MM.1S (cell line): ENCODE results near the gene WFDC5.
"Not testable (repeated sequence)": the region's sequence is repeated elsewhere in the genome, so short reads cannot be mapped to it uniquely, and the experiment has no call there.

ENCODE experiments used
- DNase-seq: peaks from one replicate; pipeline ENCODE4 v3.0.0-alpha.2; 2015
- H2AFZ ChIP-seq: fragments of 300-600 bp; sonication (generic); 2 replicates; pipeline ENCODE4 v1.6.0; 2016; ENCODE audit warnings: antibody characterized with exemption, low read length
- H3F3A ChIP-seq: fragments of 300-600 bp; sonication (generic); 2 replicates; pipeline ENCODE4 v1.6.1; 2016; ENCODE audit warnings: mild to moderate bottlenecking, antibody characterized with exemption, low read length, moderate library complexity, mixed read lengths; ENCODE audit not compliant: insufficient read depth
- H3K27ac ChIP-seq: fragments of 300-600 bp; sonication (generic); 2 replicates; pipeline ENCODE4 v1.5.1; 2016; ENCODE audit warnings: mild to moderate bottlenecking, low read length
- H3K27me3 ChIP-seq: fragments of 300-600 bp; sonication (generic); replicated peaks from 2 replicates; pipeline ENCODE4 v1.6.0; 2016; ENCODE audit warnings: low read length; ENCODE audit not compliant: insufficient read depth
- H3K36me3 ChIP-seq: fragments of 300-600 bp; sonication (generic); replicated peaks from 2 replicates; pipeline ENCODE4 v1.6.1; 2016; ENCODE audit warnings: mild to moderate bottlenecking, low read length, mixed read lengths; ENCODE audit not compliant: insufficient read depth
- H3K4me1 ChIP-seq: fragments of 300-600 bp; sonication (generic); 2 replicates; pipeline ENCODE4 v1.6.1; 2016; ENCODE audit warnings: low read length, mixed read lengths
- H3K4me2 ChIP-seq: fragments of 300-600 bp; sonication (generic); 2 replicates; pipeline ENCODE4 v1.6.0; 2016; ENCODE audit warnings: low read depth, low read length
- H3K4me3 ChIP-seq: fragments of 300-600 bp; sonication (generic); 2 replicates; pipeline ENCODE4 v1.5.1; 2016; ENCODE audit warnings: low read length, mixed read lengths
- H3K79me2 ChIP-seq: fragments of 300-600 bp; sonication (generic); 2 replicates; pipeline ENCODE4 v1.6.1; 2016; ENCODE audit warnings: mixed run types, low read length, mixed read lengths
- H3K9ac ChIP-seq: fragments of 300-600 bp; sonication (generic); 2 replicates; pipeline ENCODE4 v1.6.1; 2016; ENCODE audit warnings: low read length, mixed read lengths
- H3K9me2 ChIP-seq: fragments of 300-600 bp; sonication (generic); replicated peaks from 2 replicates; pipeline ENCODE4 v1.6.1; 2016; ENCODE audit warnings: mild to moderate bottlenecking, low read length, mixed read lengths; ENCODE audit not compliant: insufficient read depth
- H3K9me3 ChIP-seq: fragments of 300-600 bp; sonication (generic); replicated peaks from 2 replicates; pipeline ENCODE4 v1.6.1; 2016; ENCODE audit warnings: mild to moderate bottlenecking, low read length, mixed read lengths; ENCODE audit not compliant: insufficient read depth
- H4K20me1 ChIP-seq: fragments of 300-600 bp; sonication (generic); 2 replicates; pipeline ENCODE4 v1.6.1; 2016; ENCODE audit warnings: mild to moderate bottlenecking, low read length, moderate library complexity, mixed read lengths; ENCODE audit not compliant: insufficient read depth
- CTCF ChIP-seq: fragments of 300-600 bp; sonication (generic); IDR thresholded peaks from 2 replicates; pipeline ENCODE4 v1.5.1; 2016; ENCODE audit warnings: antibody characterized with exemption, low read length, mixed read lengths
- EZH2 ChIP-seq: fragments of 300-600 bp; sonication (generic); optimal IDR thresholded peaks from 2 replicates; pipeline ENCODE3; 2017; ENCODE audit warnings: low read depth, mild to moderate bottlenecking, antibody characterized with exemption, low read length, mixed read lengths
- EZH2phosphoT487 ChIP-seq: fragments of 300-600 bp; sonication (generic); IDR thresholded peaks from 2 replicates; pipeline ENCODE4 v1.6.1; 2018; ENCODE audit warnings: antibody characterized with exemption, low read length

The WFDC5 gene

GRCh38 chr20:45140836-45141235 is 25.9 kb upstream of the WFDC5 start:
- no peaks in the 10 kb centered on the region for H3K27me3 ChIP-seq
- no peak overlapping the region for H3K4me2 ChIP-seq
- H3F3A ChIP-seq: no peaks in the 10 kb centered on the region
- H2AFZ ChIP-seq: no peak overlapping the region
- no peak for DNase-seq
- H3K4me3 ChIP-seq: no peak overlapping the region
- H4K20me1 ChIP-seq: no peaks in the 10 kb centered on the region
- H3K27ac ChIP-seq: no peak overlapping the region
- H3K9me2 ChIP-seq: no peaks in the 10 kb centered on the region
- no peaks in the 10 kb centered on the region for H3K79me2 ChIP-seq
- TF ChIP-seq EZH2 (no peak), EZH2phosphoT487 (no peak), CTCF (no peak)
- H3K36me3 ChIP-seq: no peaks in the 10 kb centered on the region
- no peaks in the 10 kb centered on the region for H3K4me1 ChIP-seq
- H3K9ac ChIP-seq: no peak overlapping the region
- no peaks in the 10 kb centered on the region for H3K9me3 ChIP-seq

- H3K36me3 ChIP-seq, H3F3A ChIP-seq, H3K27me3 ChIP-seq, H3K4me1 ChIP-seq, H3K9me3 ChIP-seq, DNase-seq, H3K4me2 ChIP-seq, H3K4me3 ChIP-seq, H3K79me2 ChIP-seq, H2AFZ ChIP-seq, H3K9ac ChIP-seq, H4K20me1 ChIP-seq, H3K27ac ChIP-seq, H3K9me2 ChIP-seq: not testable (repeated sequence)
These were observed 24.9 kb upstream of the WFDC5 start for GRCh38 chr20:45139733-45140375.

- DNase-seq: peak; percentile 59
- H3K9me3 ChIP-seq: no peaks in the 10 kb centered on the region
- no peak overlapping the region for H3K27ac ChIP-seq
- peak; percentile 89 for TF ChIP-seq CTCF
- TF ChIP-seq EZH2: no peak
- no peaks in the 10 kb centered on the region for H3K36me3 ChIP-seq
- peak overlapping the region; percentile 15; the same call in 1 of the 2 replicates for H3K4me2 ChIP-seq
- H3K27me3 ChIP-seq: no peaks in the 10 kb centered on the region
- no peaks in the 10 kb centered on the region for H3K4me1 ChIP-seq
- no peaks in the 10 kb centered on the region for H3F3A ChIP-seq
- no peaks in the 10 kb centered on the region for H3K79me2 ChIP-seq
- H2AFZ ChIP-seq: peak overlapping the region; percentile 42
- no peak overlapping the region for H3K9ac ChIP-seq
- no peaks in the 10 kb centered on the region for H4K20me1 ChIP-seq
- H3K4me3 ChIP-seq: no peak overlapping the region
- H3K9me2 ChIP-seq: no peaks in the 10 kb centered on the region
These were observed 23.8 kb upstream of the WFDC5 start for GRCh38 chr20:45138561-45139300.

GRCh38 chr20:45136911-45137310 is 21.9 kb upstream of the WFDC5 start:
- Histone ChIP-seq H3K4me3 (no peak overlapping the region), H2AFZ (no peak overlapping the region), H3K9me2 (no peaks in the 10 kb centered on the region), H3K27me3 (no peaks in the 10 kb centered on the region), H4K20me1 (no peaks in the 10 kb centered on the region), H3K4me1 (no peaks in the 10 kb centered on the region), H3K9ac (no peak overlapping the region), H3K79me2 (no peaks in the 10 kb centered on the region), H3F3A (no peaks in the 10 kb centered on the region), H3K36me3 (no peaks in the 10 kb centered on the region), H3K9me3 (no peaks in the 10 kb centered on the region), H3K27ac (no peak overlapping the region), H3K4me2 (no peak overlapping the region)
- no peak for DNase-seq
- TF ChIP-seq EZH2phosphoT487 (no peak), EZH2 (no peak), CTCF (no peak)
